HG03060 (cell line): Measurements from ENCODE around the gene GTPBP4.
"Not testable (repeated sequence)": the region's sequence is repeated elsewhere in the genome, so short reads cannot be mapped to it uniquely, and the experiment has no call there.

Experiments
- ATAC-seq: cut with Tn5 transposase; IDR thresholded peaks from one replicate; pipeline ENCODE4 v1.9.1; 2021; ENCODE audit warnings: low read depth, moderate number of reproducible peaks; ENCODE audit not compliant: unreplicated experiment

GTPBP4 gene

GRCh38 chr10:987620-987869, 689 bp upstream of the GTPBP4 start:
- ATAC-seq, result no peak

- no peak for ATAC-seq
Measured at GRCh38 chr10:988667-989545, 672 bp downstream of the GTPBP4 start.

GRCh38 chr10:990808-991207, 2.6 kb downstream of the GTPBP4 start:
- ATAC-seq, result no peak

GRCh38 chr10:992467-992866, 4.2 kb downstream of the GTPBP4 start:
- no peak for ATAC-seq

- ATAC-seq, result no peak
Measured at GRCh38 chr10:992871-993270, 4.6 kb downstream of the GTPBP4 start.

GRCh38 chr10:994836-995558, 6.8 kb downstream of the GTPBP4 start:
- ATAC-seq, result no peak

GRCh38 chr10:995559-995926, 7.3 kb downstream of the GTPBP4 start:
- no peak for ATAC-seq

- no peak for ATAC-seq
Measured at GRCh38 chr10:996031-996430, 7.8 kb downstream of the GTPBP4 start.

GRCh38 chr10:997266-998022, 9.2 kb downstream of the GTPBP4 start:
- no peak for ATAC-seq

GRCh38 chr10:1002425-1003006, 14.3 kb downstream of the GTPBP4 start:
- no peak for ATAC-seq

GRCh38 chr10:1003884-1004670, 15.8 kb downstream of the GTPBP4 start:
- ATAC-seq, result no peak

GRCh38 chr10:1006573-1006972, 18.3 kb downstream of the GTPBP4 start:
- ATAC-seq, result no peak

- ATAC-seq, result no peak
Measured at GRCh38 chr10:1007583-1007982, 19.3 kb downstream of the GTPBP4 start.

GRCh38 chr10:1009071-1009494, 20.8 kb downstream of the GTPBP4 start:
- no peak for ATAC-seq

GRCh38 chr10:1009947-1010346, 21.7 kb downstream of the GTPBP4 start:
- not testable (repeated sequence) for ATAC-seq

GRCh38 chr10:1010703-1011102, 22.5 kb downstream of the GTPBP4 start:
- no peak for ATAC-seq

- no peak for ATAC-seq
Measured at GRCh38 chr10:1011696-1012095, 23.5 kb downstream of the GTPBP4 start.

- ATAC-seq, result no peak
Measured at GRCh38 chr10:1015688-1016087, 27.5 kb downstream of the GTPBP4 start.

GRCh38 chr10:1019362-1019761, 31.1 kb downstream of the GTPBP4 start:
- no peak for ATAC-seq

GRCh38 chr10:1020460-1020859, 32.2 kb downstream of the GTPBP4 start:
- no peak for ATAC-seq
